Fibroblast of lung (primary cell): ENCODE results near the gene SNX33.

Source experiments
- CTCF ChIP-seq, 2 donors: IDR thresholded peaks in 1 of 2; conservative IDR thresholded peaks in 1 of 2; 1 replicate in 1 of 2; 2 replicates in 1 of 2; pipeline ENCODE4 v1.5.1; 2011 to 2012; ENCODE audit warnings: low read length in 2 of 2, control low read depth in 1 of 2, inconsistent platforms in 1 of 2, low read depth in 1 of 2, mild to moderate bottlenecking in 1 of 2
- EZH2 ChIP-seq: IDR thresholded peaks from 2 replicates; pipeline ENCODE4 v1.5.1; 2012; ENCODE audit warnings: low read length, control low read depth, mild to moderate bottlenecking; ENCODE audit errors: missing control alignments

- TF ChIP-seq CTCF (conservative IDR thresholded peaks at IDR 0.05 in 1 of 2, IDR thresholded peaks at IDR 0.05 in 1 of 2; ENCODE audit: low read depth in 1 of 2, low read length in 2 of 2) (no peak), EZH2 (no peak)
Observed at GRCh38 chr15:75656813-75657212, 9.1 kb downstream of the SNX33 start.
